H9 (cell line): ENCODE measurements around the gene GAGE1. TPM values are rescaled to one million over a fixed set of nuclear protein-coding genes. Genes with fewer than 3 reads are reported as not detected.
"Not testable (repeated sequence)": the region's sequence is repeated elsewhere in the genome, so short reads cannot be mapped to it uniquely, and the experiment has no call there.

Experiments used
- DNase-seq: peaks from one replicate; pipeline ENCODE4 v3.0.0-alpha.2; 2017
- H2AFZ ChIP-seq: one replicate; pipeline ENCODE4 v1.6.1; 2013; ENCODE audit warnings: mild to moderate bottlenecking, low read length, control low read depth, moderate library complexity
- H2AK5ac ChIP-seq: 2 replicates; pipeline ENCODE4 v1.6.1; 2013; ENCODE audit warnings: low read length, control low read depth, mixed read lengths; ENCODE audit not compliant: insufficient read length
- H2BK120ac ChIP-seq: one replicate; pipeline ENCODE4 v1.6.1; 2013; ENCODE audit warnings: low read depth, mild to moderate bottlenecking, low read length, control low read depth, inconsistent platforms; ENCODE audit not compliant: poor library complexity, severe bottlenecking
- H2BK12ac ChIP-seq: 2 replicates; pipeline ENCODE4 v1.6.1; 2013; ENCODE audit warnings: low read length, control low read depth, mixed read lengths, low read depth; ENCODE audit not compliant: insufficient read length
- H2BK15ac ChIP-seq: 2 replicates; pipeline ENCODE4 v1.6.1; 2013; ENCODE audit warnings: low read depth, low read length, control low read depth
- H2BK20ac ChIP-seq: one replicate; pipeline ENCODE4 v1.6.1; 2013; ENCODE audit warnings: low read depth, mild to moderate bottlenecking, low read length, control low read depth, inconsistent platforms; ENCODE audit not compliant: poor library complexity, severe bottlenecking
- H2BK5ac ChIP-seq: 2 replicates; pipeline ENCODE4 v1.6.1; 2013; ENCODE audit warnings: low read length, control low read depth, mixed read lengths; ENCODE audit not compliant: insufficient read length
- H3K14ac ChIP-seq: 2 replicates; pipeline ENCODE4 v1.6.1; 2013; ENCODE audit warnings: low read length, control low read depth; ENCODE audit not compliant: insufficient read depth
- H3K18ac ChIP-seq: 2 replicates; pipeline ENCODE4 v1.6.1; 2013; ENCODE audit warnings: low read depth, mild to moderate bottlenecking, mixed read lengths, low read length, control low read depth; ENCODE audit not compliant: insufficient read length
- H3K23ac ChIP-seq: 2 replicates; pipeline ENCODE4 v1.6.1; 2013; ENCODE audit warnings: low read length, control low read depth, mixed read lengths, low read depth; ENCODE audit not compliant: insufficient read length
- H3K23me2 ChIP-seq: 2 replicates; pipeline ENCODE4 v1.6.1; 2013; ENCODE audit warnings: low read depth, mild to moderate bottlenecking, mixed read lengths, low read length, control low read depth; ENCODE audit not compliant: insufficient read length, poor library complexity, severe bottlenecking
- H3K27ac ChIP-seq: 2 replicates; pipeline ENCODE4 v1.5.1; 2013; ENCODE audit warnings: low read length, control low read depth, mixed read lengths, low read depth; ENCODE audit not compliant: insufficient read length
- H3K27me3 ChIP-seq: 2 replicates; pipeline ENCODE4 v1.6.1; 2013; ENCODE audit warnings: low read length, control low read depth, inconsistent platforms; ENCODE audit not compliant: insufficient read depth
- H3K4ac ChIP-seq: 2 replicates; pipeline ENCODE4 v1.6.1; 2013; ENCODE audit warnings: low read depth, mild to moderate bottlenecking, control low read depth, inconsistent platforms, low read length, moderate library complexity
- H3K4me1 ChIP-seq: 2 replicates; pipeline ENCODE4 v1.6.1; 2013; ENCODE audit warnings: low read length, control low read depth, inconsistent platforms; ENCODE audit not compliant: insufficient read depth
- H3K4me2 ChIP-seq: 2 replicates; pipeline ENCODE4 v1.6.1; 2013; ENCODE audit warnings: low read length, control low read depth, mixed read lengths; ENCODE audit not compliant: insufficient read length, insufficient read depth
- H3K56ac ChIP-seq: 2 replicates; pipeline ENCODE4 v1.6.1; 2013; ENCODE audit warnings: low read depth, mild to moderate bottlenecking, mixed read lengths, low read length, control low read depth; ENCODE audit not compliant: insufficient read length
- H3K79me1 ChIP-seq: 2 replicates; pipeline ENCODE4 v1.6.1; 2013; ENCODE audit warnings: low read depth, mild to moderate bottlenecking, moderate library complexity, low read length, control low read depth, inconsistent platforms; ENCODE audit not compliant: insufficient read depth, poor library complexity, severe bottlenecking
- H3K79me2 ChIP-seq: 2 replicates; pipeline ENCODE4 v1.6.1; 2013; ENCODE audit warnings: low read length, control low read depth, inconsistent platforms; ENCODE audit not compliant: insufficient read depth
- H3K9ac ChIP-seq: 2 replicates; pipeline ENCODE4 v1.6.1; 2013; ENCODE audit warnings: low read length, control low read depth, mixed read lengths; ENCODE audit not compliant: insufficient read length; ENCODE audit errors: extremely low read depth
- H3K9me3 ChIP-seq: one replicate; pipeline ENCODE4 v1.6.1; 2013; ENCODE audit warnings: low read depth, low read length, inconsistent platforms; ENCODE audit not compliant: control insufficient read depth
- H3T11ph ChIP-seq: one replicate; pipeline ENCODE4 v1.6.1; 2013; ENCODE audit warnings: mild to moderate bottlenecking, low read length, control low read depth, inconsistent platforms
- H4K20me1 ChIP-seq: one replicate; pipeline ENCODE4 v1.6.1; 2013; ENCODE audit not compliant: control insufficient read depth, insufficient read length, insufficient read depth
- H4K5ac ChIP-seq: 2 replicates; pipeline ENCODE4 v1.6.1; 2013; ENCODE audit warnings: low read depth, mild to moderate bottlenecking, mixed read lengths, low read length, control low read depth; ENCODE audit not compliant: insufficient read length
- H4K8ac ChIP-seq: replicated peaks from 2 replicates; pipeline ENCODE4 v1.6.1; 2013; ENCODE audit warnings: low read length, control low read depth, mixed read lengths, low read depth; ENCODE audit not compliant: insufficient read length
- H4K91ac ChIP-seq: 2 replicates; pipeline ENCODE4 v1.6.1; 2013; ENCODE audit warnings: low read depth, mild to moderate bottlenecking, moderate library complexity, mixed read lengths, low read length, control low read depth; ENCODE audit not compliant: insufficient read length
- H3K27ac Mint-ChIP-seq, 3 experiments: 2 replicates in 2 of 3; 3 replicates in 1 of 3; pipeline ENCODE4 v1.8.0; 2020 to 2021; ENCODE audit warnings: mixed read lengths in 3 of 3, mild to moderate bottlenecking in 1 of 3, moderate library complexity in 1 of 3
- H3K27me3 Mint-ChIP-seq: 2 replicates; pipeline ENCODE4 v1.8.0; 2021; ENCODE audit warnings: low read depth, mild to moderate bottlenecking, moderate library complexity, mixed read lengths
- H3K36me3 Mint-ChIP-seq, 3 experiments: 2 replicates in 2 of 3; 3 replicates in 1 of 3; pipeline ENCODE4 v1.8.0; 2020 to 2021; ENCODE audit warnings: low read depth in 3 of 3, mixed read lengths in 3 of 3; ENCODE audit not compliant: insufficient read depth in 1 of 3
- H3K4me1 Mint-ChIP-seq, 2 experiments: 2 replicates each; pipeline ENCODE4 v1.8.0; 2020; ENCODE audit warnings: mixed read lengths in 2 of 2
- H3K4me3 Mint-ChIP-seq, 2 experiments: 2 replicates in 1 of 2; 3 replicates in 1 of 2; pipeline ENCODE4 v1.8.0; 2020 to 2021; ENCODE audit warnings: mild to moderate bottlenecking in 2 of 2, mixed read lengths in 2 of 2, moderate library complexity in 1 of 2
- H3K9me3 Mint-ChIP-seq, 2 experiments: 2 replicates in 1 of 2; 3 replicates in 1 of 2; pipeline ENCODE4 v1.8.0; 2020; ENCODE audit warnings: mild to moderate bottlenecking in 2 of 2, mixed read lengths in 2 of 2, moderate library complexity in 1 of 2
- WGBS: extraction: QIAGEN DNeasy Blood & Tissue Kit; methylation state at CpG from one replicate; pipeline ENCODE4 v1.1.7; 2013; ENCODE audit warnings: missing lambda C conversion rate, low lambda C conversion rate, mixed read lengths; ENCODE audit not compliant: insufficient read length; ENCODE audit errors: extremely low coverage; 5-methylcytosine and 5-hydroxymethylcytosine counted together
- total RNA-seq: library from RNA; stranded (reverse); gene quantifications from 2 replicates; pipeline ENCODE4 v1.2.1, GENCODE V29; 2021

The GAGE1 gene
- total RNA-seq, 1 experiment from 2014 or later: not detected

GRCh38 chrX:49579649-49580048, 19.2 kb upstream of the GAGE1 start, which contains the start of gene GAGE12H:
GAGE12H (plus strand) TSS chrX:49579949; CDS start chrX:49581104, 1,155 bp downstream.
- not testable (repeated sequence) for H3K27ac ChIP-seq, H2BK20ac ChIP-seq, H3K23me2 ChIP-seq, H2BK15ac ChIP-seq, H3K4me3 Mint-ChIP-seq, H3K4ac ChIP-seq, H2AFZ ChIP-seq, H3K9me3 ChIP-seq, H3K27me3 ChIP-seq, H2BK12ac ChIP-seq, H3K9ac ChIP-seq, H2BK5ac ChIP-seq, H2AK5ac ChIP-seq, H3K4me2 ChIP-seq, H3K18ac ChIP-seq, H3K56ac ChIP-seq, H3K4me1 Mint-ChIP-seq, H3K9me3 Mint-ChIP-seq, H4K91ac ChIP-seq, H3K79me1 ChIP-seq, H2BK120ac ChIP-seq, H3K79me2 ChIP-seq, H4K5ac ChIP-seq, H3K27me3 Mint-ChIP-seq, H3T11ph ChIP-seq, H3K23ac ChIP-seq, H3K4me1 ChIP-seq, H3K14ac ChIP-seq, H4K8ac ChIP-seq, H3K36me3 Mint-ChIP-seq, DNase-seq, H3K27ac Mint-ChIP-seq, H4K20me1 ChIP-seq
- no CpG with 5 or more reads among the region's 16 CpGs for WGBS

- not testable (repeated sequence) for H3K79me2 ChIP-seq, H3K79me1 ChIP-seq, H2BK120ac ChIP-seq, H3K4me1 Mint-ChIP-seq, H2AK5ac ChIP-seq, H3K23ac ChIP-seq, H2BK20ac ChIP-seq, H3K9me3 Mint-ChIP-seq, H3K18ac ChIP-seq, H3K27ac Mint-ChIP-seq, H4K20me1 ChIP-seq, DNase-seq, H3K9me3 ChIP-seq, H3K4me1 ChIP-seq, H3K27me3 Mint-ChIP-seq, H3K9ac ChIP-seq, H3K4ac ChIP-seq, H3K27me3 ChIP-seq, H3K14ac ChIP-seq, H2BK12ac ChIP-seq, H3K23me2 ChIP-seq, H3K56ac ChIP-seq, H2BK15ac ChIP-seq, H2AFZ ChIP-seq, H3K4me2 ChIP-seq, H4K91ac ChIP-seq, H3K27ac ChIP-seq, H3T11ph ChIP-seq, H4K5ac ChIP-seq, H3K36me3 Mint-ChIP-seq, H3K4me3 Mint-ChIP-seq, H2BK5ac ChIP-seq, H4K8ac ChIP-seq
- no CpG with 5 or more reads among the region's 16 CpGs for WGBS
These were observed 9.6 kb upstream of the GAGE1 start, which contains the start of gene GAGE2A for GRCh38 chrX:49589196-49589595. GAGE2A (plus strand) TSS chrX:49589496; CDS start chrX:49590651, 1,155 bp downstream.
